GM23338 (cell line): Measurements from ENCODE around the gene ANXA6. TPM values are rescaled to one million over a fixed set of nuclear protein-coding genes. Genes with fewer than 3 reads are reported as not detected.

Source experiments
- CREB1 ChIP-seq: fragments of 250-450 bp; sonication (Bioruptor Pico); IDR thresholded peaks from 2 replicates; pipeline ENCODE4 v1.5.0; 2020; ENCODE audit warnings: low read depth, mild to moderate bottlenecking, moderate library complexity
- CTCF ChIP-seq, 2 experiments: fragments of 200-600 bp in 1 of 2; sonication (generic) in 1 of 2; conservative IDR thresholded peaks; 2 replicates each; pipeline versions ENCODE4 v1.5.1 to v1.6.1; 2016 to 2017; ENCODE audit warnings: antibody characterized with exemption in 2 of 2, low read depth in 2 of 2, mild to moderate bottlenecking in 2 of 2, moderate library complexity in 1 of 2
- POLR2AphosphoS5 ChIP-seq: IDR thresholded peaks from 2 replicates; pipeline ENCODE4 v1.6.1; 2016; ENCODE audit warnings: antibody characterized with exemption, low read depth
- ZNF114 ChIP-seq: fragments of 250-450 bp; sonication (Bioruptor Pico); IDR thresholded peaks from 2 replicates; pipeline ENCODE4 v1.5.0; 2020; ENCODE audit warnings: mild to moderate bottlenecking, moderate library complexity
- ZNF331 ChIP-seq: fragments of 250-450 bp; sonication (Bioruptor Pico); IDR thresholded peaks from 2 replicates; pipeline ENCODE4 v1.5.0; 2020; ENCODE audit warnings: low read depth, mild to moderate bottlenecking, moderate library complexity
- ZNF462 ChIP-seq: fragments of 250-450 bp; sonication (Bioruptor Pico); IDR thresholded peaks from 2 replicates; pipeline ENCODE4 v1.5.0; 2020; ENCODE audit warnings: mild to moderate bottlenecking, moderate library complexity
- polyA plus RNA-seq: library from polyadenylated mRNA; unstranded; fragments of >200 nt; fragmentation: Nextera tagmentation; extraction: Ambion mirVana; gene quantifications from 2 replicates; pipeline ENCODE4 v1.2.1, GENCODE V29; 2016
- total RNA-seq: library from RNA; depleted of rRNA; stranded (reverse); fragments of >200 nt; shearing (Covaris generic); gene quantifications from 2 replicates; pipeline ENCODE4 v1.2.3, GENCODE V29; 2014
- TF ChIP-seq, protein P1 (sequence below): IDR thresholded peaks from one replicate; pipeline ENCODE4 v1.6.1; 2018; ENCODE audit warnings: antibody characterized with exemption; ENCODE audit not compliant: unreplicated experiment

Gene ANXA6
- total and polyA plus RNA-seq, 2 experiments from 2014 or later: 26.5 to 110 TPM

- TF ChIP-seq ZNF462 (CRISPR knock-in tag) (no peak), CREB1 (CRISPR knock-in tag) (no peak), ZNF331 (no peak), CTCF (conservative IDR thresholded peaks at IDR 0.05; ENCODE audit: low read depth in 2 of 2) (no peak), ZNF114 (CRISPR knock-in tag) (no peak), POLR2AphosphoS5 (no peak)
- TF ChIP-seq, protein P1, sequence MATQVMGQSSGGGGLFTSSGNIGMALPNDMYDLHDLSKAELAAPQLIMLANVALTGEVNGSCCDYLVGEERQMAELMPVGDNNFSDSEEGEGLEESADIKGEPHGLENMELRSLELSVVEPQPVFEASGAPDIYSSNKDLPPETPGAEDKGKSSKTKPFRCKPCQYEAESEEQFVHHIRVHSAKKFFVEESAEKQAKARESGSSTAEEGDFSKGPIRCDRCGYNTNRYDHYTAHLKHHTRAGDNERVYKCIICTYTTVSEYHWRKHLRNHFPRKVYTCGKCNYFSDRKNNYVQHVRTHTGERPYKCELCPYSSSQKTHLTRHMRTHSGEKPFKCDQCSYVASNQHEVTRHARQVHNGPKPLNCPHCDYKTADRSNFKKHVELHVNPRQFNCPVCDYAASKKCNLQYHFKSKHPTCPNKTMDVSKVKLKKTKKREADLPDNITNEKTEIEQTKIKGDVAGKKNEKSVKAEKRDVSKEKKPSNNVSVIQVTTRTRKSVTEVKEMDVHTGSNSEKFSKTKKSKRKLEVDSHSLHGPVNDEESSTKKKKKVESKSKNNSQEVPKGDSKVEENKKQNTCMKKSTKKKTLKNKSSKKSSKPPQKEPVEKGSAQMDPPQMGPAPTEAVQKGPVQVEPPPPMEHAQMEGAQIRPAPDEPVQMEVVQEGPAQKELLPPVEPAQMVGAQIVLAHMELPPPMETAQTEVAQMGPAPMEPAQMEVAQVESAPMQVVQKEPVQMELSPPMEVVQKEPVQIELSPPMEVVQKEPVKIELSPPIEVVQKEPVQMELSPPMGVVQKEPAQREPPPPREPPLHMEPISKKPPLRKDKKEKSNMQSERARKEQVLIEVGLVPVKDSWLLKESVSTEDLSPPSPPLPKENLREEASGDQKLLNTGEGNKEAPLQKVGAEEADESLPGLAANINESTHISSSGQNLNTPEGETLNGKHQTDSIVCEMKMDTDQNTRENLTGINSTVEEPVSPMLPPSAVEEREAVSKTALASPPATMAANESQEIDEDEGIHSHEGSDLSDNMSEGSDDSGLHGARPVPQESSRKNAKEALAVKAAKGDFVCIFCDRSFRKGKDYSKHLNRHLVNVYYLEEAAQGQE: no peak
Measured at GRCh38 chr5:151081431-151082281, 75.9 kb downstream of the ANXA6 start (continued).
